GM19395 (cell line): ENCODE results near the gene ERBIN.
"Not testable (repeated sequence)": the region's sequence is repeated elsewhere in the genome, so short reads cannot be mapped to it uniquely, and the experiment has no call there.

Experiments used
- ATAC-seq: cut with Tn5 transposase; IDR thresholded peaks from one replicate; pipeline ENCODE4 v1.9.1; 2021; ENCODE audit warnings: mild to moderate bottlenecking, moderate library complexity; ENCODE audit not compliant: unreplicated experiment

ERBIN gene, protein sequence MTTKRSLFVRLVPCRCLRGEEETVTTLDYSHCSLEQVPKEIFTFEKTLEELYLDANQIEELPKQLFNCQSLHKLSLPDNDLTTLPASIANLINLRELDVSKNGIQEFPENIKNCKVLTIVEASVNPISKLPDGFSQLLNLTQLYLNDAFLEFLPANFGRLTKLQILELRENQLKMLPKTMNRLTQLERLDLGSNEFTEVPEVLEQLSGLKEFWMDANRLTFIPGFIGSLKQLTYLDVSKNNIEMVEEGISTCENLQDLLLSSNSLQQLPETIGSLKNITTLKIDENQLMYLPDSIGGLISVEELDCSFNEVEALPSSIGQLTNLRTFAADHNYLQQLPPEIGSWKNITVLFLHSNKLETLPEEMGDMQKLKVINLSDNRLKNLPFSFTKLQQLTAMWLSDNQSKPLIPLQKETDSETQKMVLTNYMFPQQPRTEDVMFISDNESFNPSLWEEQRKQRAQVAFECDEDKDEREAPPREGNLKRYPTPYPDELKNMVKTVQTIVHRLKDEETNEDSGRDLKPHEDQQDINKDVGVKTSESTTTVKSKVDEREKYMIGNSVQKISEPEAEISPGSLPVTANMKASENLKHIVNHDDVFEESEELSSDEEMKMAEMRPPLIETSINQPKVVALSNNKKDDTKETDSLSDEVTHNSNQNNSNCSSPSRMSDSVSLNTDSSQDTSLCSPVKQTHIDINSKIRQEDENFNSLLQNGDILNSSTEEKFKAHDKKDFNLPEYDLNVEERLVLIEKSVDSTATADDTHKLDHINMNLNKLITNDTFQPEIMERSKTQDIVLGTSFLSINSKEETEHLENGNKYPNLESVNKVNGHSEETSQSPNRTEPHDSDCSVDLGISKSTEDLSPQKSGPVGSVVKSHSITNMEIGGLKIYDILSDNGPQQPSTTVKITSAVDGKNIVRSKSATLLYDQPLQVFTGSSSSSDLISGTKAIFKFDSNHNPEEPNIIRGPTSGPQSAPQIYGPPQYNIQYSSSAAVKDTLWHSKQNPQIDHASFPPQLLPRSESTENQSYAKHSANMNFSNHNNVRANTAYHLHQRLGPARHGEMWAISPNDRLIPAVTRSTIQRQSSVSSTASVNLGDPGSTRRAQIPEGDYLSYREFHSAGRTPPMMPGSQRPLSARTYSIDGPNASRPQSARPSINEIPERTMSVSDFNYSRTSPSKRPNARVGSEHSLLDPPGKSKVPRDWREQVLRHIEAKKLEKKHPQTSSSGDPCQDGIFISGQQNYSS (N-terminal part only)

GRCh38 chr5:65926276-65926783, at the start of gene ERBIN:
Gene ERBIN, plus strand, starts transcription at chr5:65926575. Its CDS starts 66,144 bp downstream, at chr5:65992719.
- peak; percentile 28 for ATAC-seq

DNA sequence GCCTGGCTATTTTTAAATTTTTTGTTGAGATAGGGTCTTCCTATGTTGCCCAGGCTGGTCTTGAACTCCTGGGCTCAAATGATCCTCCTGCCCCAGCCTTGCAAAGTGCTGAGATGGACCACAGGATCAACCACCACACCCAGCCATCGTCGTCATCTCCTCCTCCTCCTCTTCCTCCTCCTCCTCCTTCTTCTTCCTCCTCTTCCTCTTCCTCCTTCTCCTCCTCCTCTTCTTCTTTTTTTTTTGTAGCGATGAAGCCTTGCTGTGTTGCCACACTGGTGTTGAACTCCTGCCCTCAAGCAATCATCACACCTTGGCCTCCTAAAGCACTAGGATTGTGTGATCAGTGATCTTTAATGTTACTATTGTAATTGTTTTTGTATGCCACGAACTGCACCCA, 49.4 kb upstream of the ERBIN start:
- ATAC-seq, result no peak

- ATAC-seq, result not testable (repeated sequence)
Observed at GRCh38 chr5:65879668-65880256, 46.6 kb upstream of the ERBIN start.

- no peak for ATAC-seq
Observed at GRCh38 chr5:65880496-65881072, 45.8 kb upstream of the ERBIN start.

DNA sequence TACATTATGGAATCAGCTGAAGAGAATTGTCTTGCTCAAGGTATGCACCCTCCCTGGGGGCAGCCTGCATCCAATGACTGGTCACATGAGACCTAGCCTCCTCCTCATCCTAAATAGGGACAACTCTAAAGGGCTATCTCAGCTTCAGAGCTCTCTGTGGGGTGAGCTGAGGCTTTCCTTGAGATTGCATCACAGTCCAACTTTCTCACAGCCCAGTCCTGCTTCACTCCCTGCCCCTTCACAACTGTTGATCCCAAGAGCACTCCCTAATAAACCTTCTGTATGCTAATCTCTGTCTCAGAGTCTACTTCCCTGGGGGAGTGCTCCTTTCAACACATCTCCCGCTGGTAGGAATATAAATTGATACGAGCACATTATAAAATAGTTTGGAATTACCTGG, 44.1 kb upstream of the ERBIN start:
- no peak for ATAC-seq

GRCh38 chr5:65883461-65883860, 42.9 kb upstream of the ERBIN start:
- no peak for ATAC-seq

DNA sequence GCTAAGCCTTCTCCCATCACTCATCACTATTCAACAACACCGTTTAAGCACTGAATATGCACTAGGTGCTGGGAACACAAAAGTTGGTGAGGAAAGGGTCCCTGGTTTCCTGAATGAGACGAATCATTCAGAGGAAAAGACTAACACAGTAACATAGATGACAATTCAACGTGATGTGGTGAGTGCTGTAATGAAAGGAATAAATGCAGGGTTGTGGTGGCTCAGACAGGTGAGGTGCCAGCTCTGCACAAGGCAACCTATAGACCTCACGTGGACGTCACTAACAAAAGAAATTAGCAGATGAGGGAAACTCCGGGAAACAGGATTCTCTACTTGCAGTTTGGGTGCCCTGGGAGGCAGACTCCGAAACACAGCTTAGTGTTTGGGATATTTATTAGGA, 40.0 kb upstream of the ERBIN start:
- no peak for ATAC-seq

GRCh38 chr5:65892024-65892423, 34.4 kb upstream of the ERBIN start:
- ATAC-seq, result not testable (repeated sequence)

- ATAC-seq, result no peak
Observed at GRCh38 chr5:65892801-65893200, 33.6 kb upstream of the ERBIN start.

DNA sequence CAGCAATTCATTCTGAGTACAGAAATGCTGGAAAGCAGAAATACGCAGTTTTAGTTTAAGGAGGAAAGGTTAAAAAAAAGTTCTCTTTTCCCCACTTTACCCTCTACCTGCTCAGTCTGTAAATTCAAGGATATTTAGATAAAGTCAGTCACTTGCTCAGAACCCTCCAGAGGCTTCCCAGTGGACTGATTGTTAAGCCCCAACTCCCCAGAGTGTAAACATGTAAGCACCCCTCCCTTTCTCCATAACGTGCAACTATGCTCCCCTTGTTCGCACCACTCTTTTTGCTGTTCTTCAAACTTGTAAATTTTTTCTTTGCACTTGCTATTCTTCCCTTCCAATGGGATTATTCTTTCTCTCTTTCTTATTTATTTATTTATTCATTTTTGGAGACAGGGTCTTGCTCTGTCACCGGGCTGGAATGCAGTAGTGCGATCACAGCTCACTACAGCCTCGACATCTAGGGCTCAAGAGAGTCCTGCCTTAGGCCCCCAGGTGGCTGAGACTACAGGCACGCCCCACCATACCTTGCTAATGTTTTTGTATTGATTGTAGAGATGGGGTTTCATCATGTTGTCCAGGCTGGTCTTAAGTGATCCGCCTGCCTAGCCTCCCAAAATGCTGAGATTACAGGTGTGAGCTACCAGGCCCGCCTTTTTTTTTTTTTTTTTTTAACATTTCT, 32.5 kb upstream of the ERBIN start:
- ATAC-seq, result no peak

DNA sequence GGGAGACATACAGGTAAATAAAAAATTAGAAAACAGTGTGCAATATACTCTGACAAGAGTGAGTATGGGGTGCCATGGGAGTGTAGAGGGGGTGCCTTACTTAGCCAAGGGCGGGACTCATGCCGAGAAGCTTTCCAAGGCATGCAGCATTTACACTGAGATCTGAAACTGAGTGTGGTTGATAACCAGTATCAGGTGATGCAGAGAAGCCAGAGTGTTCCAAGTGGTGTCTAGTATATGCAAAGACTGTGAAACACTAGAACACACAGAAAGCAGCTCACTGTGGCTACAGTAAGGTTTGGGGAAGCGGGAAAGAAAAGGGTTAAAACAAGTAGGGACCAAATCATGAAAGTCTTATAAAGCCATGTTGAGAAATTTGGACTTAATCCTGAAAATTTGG, 30.5 kb upstream of the ERBIN start:
- ATAC-seq, result no peak

DNA sequence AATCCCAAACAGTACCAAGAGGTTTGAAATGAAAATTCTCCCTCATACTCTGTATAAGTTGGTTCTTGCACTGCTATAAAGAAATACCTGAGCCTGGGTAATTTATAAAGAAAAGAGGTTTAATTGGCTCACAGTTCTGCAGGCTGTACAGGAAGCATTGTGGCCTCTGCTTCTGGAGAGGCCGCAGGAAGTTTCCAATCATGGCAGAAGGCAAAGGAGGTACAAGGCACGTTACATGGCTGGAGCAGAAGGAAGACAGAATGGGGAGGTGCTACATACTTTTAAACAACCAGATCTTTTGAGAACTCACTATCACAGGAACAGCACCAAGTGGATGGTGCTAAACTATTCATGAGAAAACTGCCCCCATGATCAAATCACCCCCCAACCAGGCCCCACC, 25.6 kb upstream of the ERBIN start:
- no peak for ATAC-seq

DNA sequence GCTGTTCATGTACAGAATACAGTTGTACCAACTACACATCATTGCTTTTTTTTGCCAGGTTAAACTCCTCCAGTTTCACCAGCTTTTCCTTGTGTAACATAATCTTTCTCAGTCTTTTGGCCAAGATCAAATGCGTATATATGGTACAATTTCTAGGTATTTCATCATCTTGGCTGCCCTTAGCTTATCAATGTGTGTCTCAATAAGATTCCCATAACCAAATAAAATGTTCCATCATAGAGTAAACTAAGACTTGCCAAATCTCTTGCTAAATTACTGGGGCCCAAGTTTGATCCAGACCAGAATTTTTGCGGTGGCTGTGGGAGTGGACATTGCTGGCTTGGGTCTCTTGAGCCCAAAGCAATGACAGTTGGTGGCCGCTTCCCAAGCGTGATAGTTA, 24.3 kb upstream of the ERBIN start:
- ATAC-seq, result no peak

- ATAC-seq, result no peak
Observed at GRCh38 chr5:65903581-65903980, 22.8 kb upstream of the ERBIN start.

DNA sequence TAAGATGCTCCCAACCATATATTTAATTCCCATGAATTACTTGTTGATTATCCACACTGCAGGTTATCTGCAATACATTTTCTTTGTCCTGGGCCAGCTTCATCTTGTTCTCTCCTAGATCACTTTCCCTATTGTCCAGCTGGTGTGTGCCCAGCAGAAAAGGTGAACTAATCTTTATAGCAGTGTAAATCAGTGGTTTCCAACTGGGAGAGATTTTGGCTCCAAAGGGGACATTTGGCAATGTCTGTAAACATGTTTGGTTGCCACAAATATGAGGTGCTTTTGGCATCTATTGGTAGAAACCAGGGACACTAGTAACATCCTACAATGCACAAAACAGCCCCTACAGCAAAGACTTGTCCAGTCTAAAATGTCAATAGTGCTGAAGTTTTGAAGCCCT, 20.1 kb upstream of the ERBIN start:
- ATAC-seq, result no peak

DNA sequence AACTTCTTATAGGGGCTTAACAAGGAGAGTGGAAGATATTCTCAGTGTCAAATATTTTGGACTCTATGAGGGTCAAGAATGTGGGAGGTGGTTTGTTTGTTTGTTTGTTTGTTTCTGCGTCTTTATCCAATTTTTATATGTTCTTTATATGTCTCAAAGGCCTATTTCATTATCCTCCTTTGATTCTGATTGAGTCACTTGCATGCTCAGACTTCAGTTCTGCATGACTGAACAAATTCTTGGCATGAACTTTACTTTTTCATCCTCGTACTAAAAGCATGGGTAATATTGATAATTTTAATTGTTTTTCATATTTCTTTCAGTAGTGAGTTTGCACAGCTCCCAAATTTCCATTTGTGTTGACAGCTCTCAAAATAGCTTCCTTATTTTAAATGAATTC, 19.2 kb upstream of the ERBIN start:
- ATAC-seq, result no peak

DNA sequence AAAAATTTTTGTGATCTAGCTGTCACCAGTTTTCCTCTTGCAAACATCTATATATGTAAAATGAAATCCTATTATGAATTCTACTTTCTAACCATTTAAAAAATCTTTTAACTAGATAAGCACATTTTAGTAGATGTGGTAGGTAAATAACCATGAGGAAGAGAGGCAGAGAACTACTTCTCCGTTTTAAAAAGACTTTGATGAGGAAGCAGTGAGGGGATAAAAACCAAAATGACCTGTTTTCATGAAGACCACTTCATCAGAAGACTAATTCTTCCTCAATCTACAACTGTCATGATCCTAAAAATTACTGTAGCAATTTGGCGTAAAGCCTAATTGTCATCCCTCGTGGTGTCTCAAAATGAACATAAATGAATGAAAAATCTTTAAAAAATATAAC, 15.7 kb upstream of the ERBIN start:
- ATAC-seq, result no peak

DNA sequence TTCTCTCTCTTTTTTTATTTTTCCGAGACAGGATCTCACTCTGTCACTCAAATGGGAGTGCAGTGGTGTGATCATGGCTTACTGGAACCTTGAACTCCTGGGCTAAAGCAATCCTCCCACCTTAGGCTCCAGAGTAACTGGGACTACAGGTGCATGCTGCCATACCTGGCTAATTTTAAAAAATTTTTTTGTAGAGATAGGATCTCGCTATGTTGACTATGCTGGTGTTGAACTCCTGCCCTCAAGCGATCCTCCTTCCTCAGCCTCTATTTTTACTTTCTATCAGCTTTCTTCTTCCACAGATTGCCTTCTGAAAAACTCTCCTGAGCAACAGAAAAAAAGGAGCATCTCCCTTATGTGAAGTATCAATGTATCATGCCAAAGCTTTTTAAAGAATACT, 14.1 kb upstream of the ERBIN start:
- no peak for ATAC-seq

GRCh38 chr5:65913519-65913918, 12.9 kb upstream of the ERBIN start:
- no peak for ATAC-seq
